K562 (cell line): ENCODE results near the gene KIF20B. TPM values are rescaled to one million over a fixed set of nuclear protein-coding genes. Genes with fewer than 3 reads are reported as not detected.

Source experiments
- ATAC-seq: fragments of 200-7000 bp; cut with Tn5 transposase; 3 replicates; pipeline ENCODE4 v1.9.1; 2020; ENCODE audit warnings: moderate library complexity
- BruUV-seq: library from RNA; stranded (reverse); fragments of 400-500 nt; replicated peaks from 2 replicates; lab custom pipeline; 2021; lab: Mats Ljungman, UMichigan
- CTCF ChIA-PET: fragments of 300-600 bp; formaldehyde crosslinking; extraction: SDS; loops from one replicate; lab custom pipeline; 2021; ENCODE audit warnings: low intra/inter-chr PET ratio; lab: Yijun Ruan, JAX
- POLR2A ChIA-PET: fragments of 300-600, 350-650 bp; sonication (Branson Sonifier 250); formaldehyde crosslinking; extraction: SDS; loops from one replicate; lab custom pipeline; 2021; ENCODE audit warnings: antibody characterized with exemption, inconsistent platforms; lab: Yijun Ruan, JAX
- DNase-seq, 4 experiments: peaks; one replicate each; pipeline versions ENCODE4 v3.0.0 to v3.0.0-alpha.2; 2011 to 2018; ENCODE audit warnings: low spot score in 3 of 4, mixed read lengths in 3 of 4; ENCODE audit errors: extremely low read depth in 1 of 4
- FAIRE-seq: peaks from 2 replicates; lab custom pipeline; 2011; peaks lifted over from hg19 to GRCh38; lab: Jason Lieb, UNC
- H2AFZ ChIP-seq: 2 replicates; pipeline ENCODE4 v1.6.0; 2011; ENCODE audit warnings: low read depth, low read length, control low read depth, inconsistent platforms
- H3K27ac ChIP-seq: fragments of 200-600 bp; 3 replicates; pipeline ENCODE4 v1.8.0; 2011; ENCODE audit warnings: low read depth, mild to moderate bottlenecking, control low read depth, inconsistent platforms, low read length, moderate library complexity, mixed read lengths; ENCODE audit errors: extremely low read depth
- H3K27me3 ChIP-seq, 2 experiments: fragments of 300-600 bp in 1 of 2; 2 replicates in 1 of 2; 3 replicates in 1 of 2; pipeline versions ENCODE4 v1.6.0 to v1.8.0; 2011; ENCODE audit warnings: inconsistent platforms in 2 of 2, low read length in 2 of 2, mild to moderate bottlenecking in 1 of 2, mixed read lengths in 1 of 2, moderate library complexity in 1 of 2; ENCODE audit not compliant: control insufficient read depth in 2 of 2, insufficient read depth in 2 of 2
- H3K36me3 ChIP-seq: fragments of 300-600 bp; 3 replicates; pipeline ENCODE4 v1.8.0; 2011; ENCODE audit warnings: mild to moderate bottlenecking, low read length, inconsistent platforms; ENCODE audit not compliant: control insufficient read depth, insufficient read depth
- H3K4me1 ChIP-seq, 2 experiments: fragments of 200-600 bp in 1 of 2; replicated peaks in 1 of 2; 2 replicates in 1 of 2; 3 replicates in 1 of 2; pipeline versions ENCODE4 v1.5.1 to v1.8.0; 2011; ENCODE audit warnings: inconsistent platforms in 2 of 2, low read length in 2 of 2, mild to moderate bottlenecking in 1 of 2, mixed read lengths in 1 of 2, moderate library complexity in 1 of 2; ENCODE audit not compliant: control insufficient read depth in 2 of 2, insufficient read depth in 2 of 2
- H3K4me2 ChIP-seq: 2 replicates; pipeline ENCODE4 v1.6.1; 2011; ENCODE audit warnings: low read length, control low read depth, inconsistent platforms, mixed read lengths; ENCODE audit not compliant: insufficient read depth
- H3K4me3 ChIP-seq: fragments of 200-600 bp; sonication (generic), shearing (Covaris generic); 2 replicates; pipeline ENCODE4 v1.5.1; 2016; ENCODE audit warnings: control low read depth, inconsistent platforms
- H3K79me2 ChIP-seq: fragments of 200-600 bp; 3 replicates; pipeline ENCODE4 v1.8.0; 2011; ENCODE audit warnings: low read length, inconsistent platforms; ENCODE audit not compliant: control insufficient read depth, insufficient read depth
- H3K9ac ChIP-seq, 2 experiments: 2 replicates each; pipeline versions ENCODE4 v1.6.0 to v1.6.1; 2011; ENCODE audit warnings: low read depth in 2 of 2, low read length in 2 of 2, control low read depth in 1 of 2, inconsistent platforms in 1 of 2, mild to moderate bottlenecking in 1 of 2, mixed read lengths in 1 of 2; ENCODE audit not compliant: insufficient read depth in 1 of 2
- H3K9me1 ChIP-seq: one replicate; pipeline ENCODE4 v1.6.0; 2011; ENCODE audit warnings: inconsistent platforms, mild to moderate bottlenecking, low read length, moderate library complexity; ENCODE audit not compliant: control insufficient read depth, insufficient read depth
- H3K9me3 ChIP-seq: replicated peaks from 2 replicates; pipeline ENCODE4 v1.5.1; 2011; ENCODE audit warnings: low read depth, low read length, inconsistent platforms; ENCODE audit not compliant: control insufficient read depth, insufficient read depth
- H4K20me1 ChIP-seq: replicated peaks from 2 replicates; pipeline ENCODE4 v1.6.1; 2011; ENCODE audit warnings: low read length, inconsistent platforms, mixed read lengths; ENCODE audit not compliant: control insufficient read depth, insufficient read depth
- ARID1B ChIP-seq: fragments of 450-650 bp; IDR thresholded peaks from 2 replicates; pipeline ENCODE4 v1.6.1; 2016; ENCODE audit warnings: antibody characterized with exemption, mild to moderate bottlenecking, inconsistent platforms
- ATF1 ChIP-seq, 2 experiments: fragments of 450-650 bp in 1 of 2; IDR thresholded peaks; 2 replicates each; pipeline ENCODE4 v1.6.1; 2016; ENCODE audit warnings: missing compliant biosample characterization in 1 of 2, missing genetic modification characterization in 1 of 2
- CTBP1 ChIP-seq: fragments of 450-650 bp; IDR thresholded peaks from 2 replicates; pipeline ENCODE4 v1.6.1; 2016; ENCODE audit warnings: borderline replicate concordance
- ELF1 ChIP-seq: fragments of 200-800 bp; sonication (Bioruptor generic); IDR thresholded peaks from 2 replicates; pipeline ENCODE4 v1.6.1; 2016; ENCODE audit warnings: missing genetic modification characterization, missing compliant biosample characterization
- HDAC1 ChIP-seq, 2 experiments: fragments of 450-650 bp; IDR thresholded peaks; 2 replicates each; pipeline ENCODE4 v1.6.1; 2016 to 2017; ENCODE audit warnings: inconsistent platforms in 1 of 2, mild to moderate bottlenecking in 1 of 2, moderate library complexity in 1 of 2
- MCM7 ChIP-seq, 2 experiments: fragments of 450-650 bp; IDR thresholded peaks; 2 replicates each; pipeline ENCODE4 v1.6.1; 2016 to 2018
- PYGO2 ChIP-seq: fragments of 450-650 bp; IDR thresholded peaks from 2 replicates; pipeline ENCODE4 v1.6.1; 2016; ENCODE audit warnings: mild to moderate bottlenecking, missing genetic modification characterization, moderate library complexity, missing compliant biosample characterization
- RBBP5 ChIP-seq: fragments of 200-600 bp; sonication (generic); IDR thresholded peaks from 2 replicates; pipeline ENCODE4 v1.6.1; 2012; ENCODE audit warnings: borderline replicate concordance, mild to moderate bottlenecking, low read length, control low read depth, inconsistent platforms; ENCODE audit not compliant: insufficient read depth, poor library complexity, severe bottlenecking
- TAF7 ChIP-seq: fragments of 450-650 bp; IDR thresholded peaks from 2 replicates; pipeline ENCODE4 v1.6.1; 2016; ENCODE audit warnings: missing genetic modification characterization, missing compliant biosample characterization
- TCF7L2 ChIP-seq: fragments of 150-350 bp; IDR thresholded peaks from 2 replicates; pipeline ENCODE4 v1.6.1; 2016; ENCODE audit warnings: low read depth, mild to moderate bottlenecking, low read length, moderate library complexity
- WGBS: fragments of 100-300 bp; shearing (Covaris generic); methylation state at CpG from one replicate; pipeline ENCODE4 v1.1.6; 2016; ENCODE audit warnings: low coverage, mixed read lengths; ENCODE audit not compliant: insufficient coverage; ENCODE audit errors: missing lambda C conversion rate; 5-methylcytosine and 5-hydroxymethylcytosine counted together
- in situ Hi-C: fragments of 300-500 bp; cut with MboI; formaldehyde crosslinking; loops from 4 replicates; pipeline ENCODE4 v1.15.0; 2018; ENCODE audit warnings: inconsistent platforms, mixed read lengths
- intact Hi-C: fragments of 100-400 bp; cut with micrococcal nuclease; formaldehyde crosslinking; loops from 2 replicates; pipeline ENCODE4 v1.14.2; 2022
- polyA plus RNA-seq, 8 experiments: library from polyadenylated mRNA; depleted of rRNA in 4 of 8; stranded (reverse) in 5 of 8; unstranded in 3 of 8; fragments of >200 nt; fragmentation: Nextera tagmentation in 2 of 8; fragmentation: Illumina TruSeq in 1 of 8; extraction: Ambion mirVana in 2 of 8; extraction: Trizol in 1 of 8; gene quantifications; 2 replicates each; pipeline versions ENCODE4 v1.2.1 to v1.2.3, GENCODE V29; 2011 to 2014; ENCODE audit warnings: inconsistent platforms in 1 of 8, missing spikeins in 1 of 8
- total RNA-seq, 7 experiments: library from RNA; depleted of rRNA in 6 of 7; stranded (reverse); fragments of >200 nt in 6 of 7; fragmentation: Illumina TruSeq in 2 of 7; extraction: Trizol in 2 of 7; gene quantifications; 2 replicates each; pipeline versions ENCODE4 v1.2.1 to v1.2.3, GENCODE V29; 2011 to 2021; ENCODE audit warnings: low replicate concordance in 1 of 7
- TF ChIP-seq, protein P1 (sequence below): fragments of 450-650 bp; IDR thresholded peaks from 2 replicates; pipeline ENCODE4 v1.6.1; 2018; ENCODE audit not compliant: partially characterized antibody
- TF ChIP-seq, protein P2 (sequence below): fragments of 450-650 bp; formaldehyde crosslinking; IDR thresholded peaks from 2 replicates; pipeline ENCODE4 v1.4.0; 2020; ENCODE audit warnings: mild to moderate bottlenecking, moderate library complexity
- TF ChIP-seq, protein P3 (sequence below): sonication (generic); formaldehyde crosslinking; IDR thresholded peaks from 2 replicates; pipeline ENCODE4 v1.8.1; 2023; ENCODE audit warnings: mild to moderate bottlenecking, missing genetic modification reagents, moderate library complexity
- TF ChIP-seq, protein P4 (sequence below): fragments of 450-650 bp; formaldehyde crosslinking; IDR thresholded peaks from 2 replicates; pipeline ENCODE4 v1.4.0; 2022; ENCODE audit warnings: missing genetic modification characterization

The KIF20B gene
- total and polyA plus RNA-seq, 9 of the 15 experiments (the other 6 are each of a cell fraction or from before 2014, with no cell fraction given), result 18.6 to 56.5 (median 32.9) TPM

DNA sequence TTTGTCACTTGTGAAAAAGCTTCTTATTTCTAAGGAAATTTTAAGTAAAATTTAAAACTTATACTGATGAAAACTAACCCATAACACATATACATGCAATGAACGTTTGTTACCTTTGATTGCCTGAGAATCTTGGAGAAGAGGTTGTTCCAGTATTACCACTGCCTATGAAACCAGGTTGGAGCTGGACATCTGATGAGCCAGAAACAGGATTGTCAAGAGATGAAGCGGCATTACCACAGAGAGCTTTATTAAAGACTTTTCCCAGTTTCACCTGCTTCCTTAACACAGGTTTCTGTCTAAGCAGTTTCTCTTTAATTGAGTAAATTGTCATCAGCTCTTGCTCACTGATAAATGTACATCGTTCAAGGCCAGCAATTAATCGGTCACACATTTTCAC, 9.0 kb upstream of the KIF20B start (continued):
- TF ChIP-seq TCF7L2 (no peak), RBBP5 (no peak), ELF1 (no peak)

DNA sequence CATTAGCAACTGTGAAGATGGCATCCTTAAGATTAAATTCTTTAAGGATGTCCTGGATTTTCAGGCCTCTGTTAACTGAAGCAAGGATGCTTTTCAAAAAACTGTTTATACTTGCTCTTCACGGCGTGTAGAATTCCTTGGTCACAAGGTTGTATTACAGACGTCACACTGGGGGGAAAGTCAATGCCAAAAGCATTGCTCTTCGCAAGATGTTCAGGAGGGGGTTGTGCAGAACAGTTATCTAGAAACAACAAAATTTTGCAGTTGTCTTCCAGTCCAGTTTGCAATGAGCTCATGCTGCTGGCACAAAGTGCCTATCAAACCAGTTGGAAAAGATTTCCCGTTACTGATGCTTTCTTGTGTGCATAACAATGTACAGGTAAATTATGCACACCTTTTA, 8.2 kb upstream of the KIF20B start:
- Histone ChIP-seq H3K27me3 (no peaks in the 10 kb centered on the region), H3K36me3 (no peaks in the 10 kb centered on the region), H3K79me2 (no peaks in the 10 kb centered on the region), H3K9me3 (no peaks in the 10 kb centered on the region), H3K9ac (no peak overlapping the region), H3K4me2 (no peak overlapping the region), H3K4me1 (no peaks in the 10 kb centered on the region), H3K4me3 (no peak overlapping the region), H2AFZ (no peak overlapping the region), H3K27ac (no peak overlapping the region), H3K9me1 (no peaks in the 10 kb centered on the region), H4K20me1 (no peaks in the 10 kb centered on the region)
- BruUV-seq, result no TSS peak
- DNase-seq, result no peak
- POLR2A ChIA-PET, result interaction anchor here (1.6 kb wide), 1 partner anchor 8 kb away, joined by 5 read pairs; the partner anchor contains the start of gene KIF20B
- intact Hi-C loops (no loop called here), in situ Hi-C loops (no loop called here)
- CTCF ChIA-PET, result no interaction called here
- ATAC-seq, result no peak
- no peak for FAIRE-seq
- WGBS, result 35% methylated on average over 5 of the region's 5 CpGs
- TF ChIP-seq, protein P1, sequence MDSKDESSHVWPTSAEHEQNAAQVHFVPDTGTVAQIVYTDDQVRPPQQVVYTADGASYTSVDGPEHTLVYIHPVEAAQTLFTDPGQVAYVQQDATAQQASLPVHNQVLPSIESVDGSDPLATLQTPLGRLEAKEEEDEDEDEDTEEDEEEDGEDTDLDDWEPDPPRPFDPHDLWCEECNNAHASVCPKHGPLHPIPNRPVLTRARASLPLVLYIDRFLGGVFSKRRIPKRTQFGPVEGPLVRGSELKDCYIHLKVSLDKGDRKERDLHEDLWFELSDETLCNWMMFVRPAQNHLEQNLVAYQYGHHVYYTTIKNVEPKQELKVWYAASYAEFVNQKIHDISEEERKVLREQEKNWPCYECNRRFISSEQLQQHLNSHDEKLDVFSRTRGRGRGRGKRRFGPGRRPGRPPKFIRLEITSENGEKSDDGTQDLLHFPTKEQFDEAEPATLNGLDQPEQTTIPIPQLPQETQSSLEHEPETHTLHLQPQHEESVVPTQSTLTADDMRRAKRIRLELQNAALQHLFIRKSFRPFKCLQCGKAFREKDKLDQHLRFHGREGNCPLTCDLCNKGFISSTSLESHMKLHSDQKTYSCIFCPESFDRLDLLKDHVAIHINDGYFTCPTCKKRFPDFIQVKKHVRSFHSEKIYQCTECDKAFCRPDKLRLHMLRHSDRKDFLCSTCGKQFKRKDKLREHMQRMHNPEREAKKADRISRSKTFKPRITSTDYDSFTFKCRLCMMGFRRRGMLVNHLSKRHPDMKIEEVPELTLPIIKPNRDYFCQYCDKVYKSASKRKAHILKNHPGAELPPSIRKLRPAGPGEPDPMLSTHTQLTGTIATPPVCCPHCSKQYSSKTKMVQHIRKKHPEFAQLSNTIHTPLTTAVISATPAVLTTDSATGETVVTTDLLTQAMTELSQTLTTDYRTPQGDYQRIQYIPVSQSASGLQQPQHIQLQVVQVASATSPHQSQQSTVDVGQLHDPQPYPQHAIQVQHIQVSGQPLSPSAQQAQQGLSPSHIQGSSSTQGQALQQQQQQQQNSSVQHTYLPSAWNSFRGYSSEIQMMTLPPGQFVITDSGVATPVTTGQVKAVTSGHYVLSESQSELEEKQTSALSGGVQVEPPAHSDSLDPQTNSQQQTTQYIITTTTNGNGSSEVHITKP, result no peak
- TF ChIP-seq CTBP1, result no peak
- no peak for TF ChIP-seq HDAC1 (IDR thresholded peaks at IDR 0.05)
- TF ChIP-seq, protein P2, sequence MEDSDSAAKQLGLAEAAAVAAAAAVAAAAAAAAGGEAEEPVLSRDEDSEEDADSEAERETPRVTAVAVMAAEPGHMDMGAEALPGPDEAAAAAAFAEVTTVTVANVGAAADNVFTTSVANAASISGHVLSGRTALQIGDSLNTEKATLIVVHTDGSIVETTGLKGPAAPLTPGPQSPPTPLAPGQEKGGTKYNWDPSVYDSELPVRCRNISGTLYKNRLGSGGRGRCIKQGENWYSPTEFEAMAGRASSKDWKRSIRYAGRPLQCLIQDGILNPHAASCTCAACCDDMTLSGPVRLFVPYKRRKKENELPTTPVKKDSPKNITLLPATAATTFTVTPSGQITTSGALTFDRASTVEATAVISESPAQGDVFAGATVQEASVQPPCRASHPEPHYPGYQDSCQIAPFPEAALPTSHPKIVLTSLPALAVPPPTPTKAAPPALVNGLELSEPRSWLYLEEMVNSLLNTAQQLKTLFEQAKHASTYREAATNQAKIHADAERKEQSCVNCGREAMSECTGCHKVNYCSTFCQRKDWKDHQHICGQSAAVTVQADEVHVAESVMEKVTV, result no peak
- no peak for TF ChIP-seq TAF7 (tag)
- TF ChIP-seq ARID1B, result no peak
- TF ChIP-seq, protein P3, sequence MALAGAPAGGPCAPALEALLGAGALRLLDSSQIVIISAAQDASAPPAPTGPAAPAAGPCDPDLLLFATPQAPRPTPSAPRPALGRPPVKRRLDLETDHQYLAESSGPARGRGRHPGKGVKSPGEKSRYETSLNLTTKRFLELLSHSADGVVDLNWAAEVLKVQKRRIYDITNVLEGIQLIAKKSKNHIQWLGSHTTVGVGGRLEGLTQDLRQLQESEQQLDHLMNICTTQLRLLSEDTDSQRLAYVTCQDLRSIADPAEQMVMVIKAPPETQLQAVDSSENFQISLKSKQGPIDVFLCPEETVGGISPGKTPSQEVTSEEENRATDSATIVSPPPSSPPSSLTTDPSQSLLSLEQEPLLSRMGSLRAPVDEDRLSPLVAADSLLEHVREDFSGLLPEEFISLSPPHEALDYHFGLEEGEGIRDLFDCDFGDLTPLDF (CRISPR knock-in tag), result no peak
- no peak for TF ChIP-seq ATF1 (CRISPR knock-in tag; IDR thresholded peaks at IDR 0.05)
- no peak for TF ChIP-seq ATF1 (tag; IDR thresholded peaks at IDR 0.05)
- no peak for TF ChIP-seq MCM7 (IDR thresholded peaks at IDR 0.05)
- TF ChIP-seq, protein P4, sequence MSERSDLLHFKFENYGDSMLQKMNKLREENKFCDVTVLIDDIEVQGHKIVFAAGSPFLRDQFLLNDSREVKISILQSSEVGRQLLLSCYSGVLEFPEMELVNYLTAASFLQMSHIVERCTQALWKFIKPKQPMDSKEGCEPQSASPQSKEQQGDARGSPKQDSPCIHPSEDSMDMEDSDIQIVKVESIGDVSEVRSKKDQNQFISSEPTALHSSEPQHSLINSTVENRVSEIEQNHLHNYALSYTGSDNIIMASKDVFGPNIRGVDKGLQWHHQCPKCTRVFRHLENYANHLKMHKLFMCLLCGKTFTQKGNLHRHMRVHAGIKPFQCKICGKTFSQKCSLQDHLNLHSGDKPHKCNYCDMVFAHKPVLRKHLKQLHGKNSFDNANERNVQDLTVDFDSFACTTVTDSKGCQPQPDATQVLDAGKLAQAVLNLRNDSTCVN (CRISPR knock-in tag), result no peak
- no peak for TF ChIP-seq PYGO2 (tag)
